CD14-positive monocyte (primary cell): ENCODE results near the gene KRTAP10-2. TPM values are rescaled to one million over a fixed set of nuclear protein-coding genes. Genes with fewer than 3 reads are reported as not detected.

Source experiments
- DNase-seq, 3 donors: peaks; one replicate each; pipeline ENCODE4 v3.0.0-alpha.2; 2011 to 2022
- H2AFZ ChIP-seq: 2 replicates; pipeline ENCODE4 v1.6.0; 2012; ENCODE audit warnings: mild to moderate bottlenecking, low read depth, low read length, inconsistent platforms; ENCODE audit not compliant: insufficient read depth, poor library complexity, severe bottlenecking
- H3K27ac ChIP-seq, 2 donors: 1 replicate in 1 of 2; 2 replicates in 1 of 2; pipeline ENCODE4 v1.5.1; 2012 to 2013; ENCODE audit warnings: low read length in 2 of 2, control low read depth in 1 of 2, inconsistent platforms in 1 of 2, low read depth in 1 of 2, mild to moderate bottlenecking in 1 of 2
- H3K27me3 ChIP-seq, 2 donors: one replicate each; pipeline versions ENCODE4 v1.6.0 to v1.6.1; 2011 to 2013; ENCODE audit warnings: low read length in 2 of 2; ENCODE audit not compliant: control insufficient read depth in 2 of 2, insufficient read depth in 2 of 2
- H3K36me3 ChIP-seq, 2 donors: replicated peaks in 1 of 2; 1 replicate in 1 of 2; 2 replicates in 1 of 2; pipeline versions ENCODE4 v1.5.1 to v1.6.1; 2012 to 2013; ENCODE audit warnings: low read length in 2 of 2, control low read depth in 1 of 2, inconsistent platforms in 1 of 2, mild to moderate bottlenecking in 1 of 2; ENCODE audit not compliant: insufficient read depth in 2 of 2, control insufficient read depth in 1 of 2
- H3K4me1 ChIP-seq, 2 donors: 1 replicate in 1 of 2; 2 replicates in 1 of 2; pipeline versions ENCODE4 v1.5.1 to v1.6.1; 2012 to 2013; ENCODE audit warnings: low read length in 2 of 2, control low read depth in 1 of 2, inconsistent platforms in 1 of 2, mild to moderate bottlenecking in 1 of 2, moderate library complexity in 1 of 2; ENCODE audit not compliant: insufficient read depth in 2 of 2, control insufficient read depth in 1 of 2
- H3K4me2 ChIP-seq: replicated peaks from 2 replicates; pipeline ENCODE3; 2012; ENCODE audit warnings: low read length, moderate library complexity, mild to moderate bottlenecking; ENCODE audit not compliant: poor library complexity, severe bottlenecking; ENCODE audit errors: extremely low read depth
- H3K4me3 ChIP-seq, 3 experiments: fragments of 200-600 bp in 1 of 3; sonication (generic) in 1 of 3; replicated peaks in 1 of 3; 1 replicate in 2 of 3; 2 replicates in 1 of 3; pipeline ENCODE4 v1.5.1; 2011 to 2013; ENCODE audit warnings: low read length in 3 of 3, mild to moderate bottlenecking in 3 of 3, control low read depth in 2 of 3, low read depth in 2 of 3, inconsistent platforms in 1 of 3, moderate library complexity in 1 of 3
- H3K79me2 ChIP-seq: 2 replicates; pipeline ENCODE4 v1.6.0; 2012; ENCODE audit warnings: mild to moderate bottlenecking, control low read depth, inconsistent platforms, low read length, moderate library complexity; ENCODE audit not compliant: insufficient read depth
- H3K9ac ChIP-seq: 2 replicates; pipeline ENCODE4 v1.6.0; 2017; ENCODE audit warnings: low read length, mild to moderate bottlenecking; ENCODE audit not compliant: insufficient read depth, poor library complexity, severe bottlenecking
- H3K9me3 ChIP-seq, 2 donors: replicated peaks in 1 of 2; 1 replicate in 1 of 2; 2 replicates in 1 of 2; pipeline versions ENCODE4 v1.5.1 to v1.6.1; 2012 to 2013; ENCODE audit warnings: low read length in 2 of 2, control low read depth in 1 of 2; ENCODE audit not compliant: control insufficient read depth in 1 of 2, insufficient read depth in 1 of 2
- H4K20me1 ChIP-seq: 2 replicates; pipeline ENCODE4 v1.6.0; 2012; ENCODE audit warnings: mild to moderate bottlenecking, low read length, control low read depth, moderate library complexity; ENCODE audit not compliant: insufficient read depth
- H3K27ac Mint-ChIP-seq, 7 donors: one replicate each; pipeline ENCODE4 v1.8.0; 2020; ENCODE audit warnings: mild to moderate bottlenecking in 7 of 7, mixed read lengths in 7 of 7, moderate library complexity in 6 of 7, inconsistent platforms in 2 of 7
- H3K27me3 Mint-ChIP-seq, 3 donors: one replicate each; pipeline ENCODE4 v1.8.0; 2021 to 2022; ENCODE audit warnings: low read depth in 3 of 3, mild to moderate bottlenecking in 3 of 3, mixed read lengths in 3 of 3, moderate library complexity in 3 of 3, inconsistent platforms in 1 of 3
- H3K36me3 Mint-ChIP-seq, 2 donors: one replicate each; pipeline ENCODE4 v1.8.0; 2020; ENCODE audit warnings: mixed read lengths in 2 of 2, inconsistent platforms in 1 of 2, mild to moderate bottlenecking in 1 of 2
- H3K4me1 Mint-ChIP-seq: one replicate; pipeline ENCODE4 v1.8.0; 2020; ENCODE audit warnings: mild to moderate bottlenecking, mixed read lengths
- H3K4me3 Mint-ChIP-seq, 2 donors: one replicate each; pipeline ENCODE4 v1.8.0; 2020; ENCODE audit warnings: mild to moderate bottlenecking in 2 of 2, mixed read lengths in 2 of 2, moderate library complexity in 1 of 2
- H3K9me3 Mint-ChIP-seq, 7 donors: one replicate each; pipeline ENCODE4 v1.8.0; 2020 to 2022; ENCODE audit warnings: mixed read lengths in 7 of 7, mild to moderate bottlenecking in 6 of 7, moderate library complexity in 6 of 7, inconsistent platforms in 2 of 7
- CTCF ChIP-seq: fragments of 200-600 bp; IDR thresholded peaks from one replicate; pipeline ENCODE4 v1.8.0; 2022; ENCODE audit warnings: antibody characterized with exemption, mild to moderate bottlenecking
- WGBS: methylation state at CpG from one replicate; pipeline ENCODE4 v1.1.5; 2013; ENCODE audit warnings: missing lambda C conversion rate; ENCODE audit not compliant: insufficient coverage; 5-methylcytosine and 5-hydroxymethylcytosine counted together
- intact Hi-C, 2 donors: fragments of 100-400 bp; cut with micrococcal nuclease; formaldehyde crosslinking; loops; one replicate each; pipeline versions ENCODE4 v1.15.0 to v1.15.1; 2023
- polyA plus RNA-seq, 3 donors: library from polyadenylated mRNA; depleted of rRNA in 1 of 3; unstranded in 2 of 3; stranded (reverse) in 1 of 3; fragments of 300-500 nt in 2 of 3; fragments of >200 nt in 1 of 3; fragmentation: Illumina TruSeq in 2 of 3; gene quantifications; 1 replicate in 2 of 3; 2 replicates in 1 of 3; pipeline ENCODE4 v1.2.3, GENCODE V29; 2012 to 2021

KRTAP10-2 gene
- polyA plus RNA-seq, 3 donors, result not detected

GRCh38 chr21:44555200-44555875, 4.0 kb upstream of the KRTAP10-2 start:
- no peaks in the 10 kb centered on the region for H3K4me1 ChIP-seq
- no peak overlapping the region for H3K27ac Mint-ChIP-seq
- no peak overlapping the region for H3K4me3 Mint-ChIP-seq
- H3K27me3 ChIP-seq, result no peaks in the 10 kb centered on the region
- peaks cover 8 to 21% (median 9%) of the 10 kb centered on the region in 3 donors for H3K27me3 Mint-ChIP-seq
- H3K9me3 ChIP-seq, result no peaks in the 10 kb centered on the region
- TF ChIP-seq CTCF, result no peak
- H3K27ac ChIP-seq, result no peak overlapping the region
- H3K36me3 Mint-ChIP-seq, result no peaks in the 10 kb centered on the region
- H4K20me1 ChIP-seq, result no peaks in the 10 kb centered on the region
- H3K9ac ChIP-seq, result no peak overlapping the region
- H3K79me2 ChIP-seq, result no peaks in the 10 kb centered on the region
- intact Hi-C loops, result no loop called here
- no peak for DNase-seq
- no peak overlapping the region for H2AFZ ChIP-seq
- H3K36me3 ChIP-seq, result no peaks in the 10 kb centered on the region
- no peak overlapping the region for H3K4me2 ChIP-seq
- 96% methylated on average over 8 of the region's 13 CpGs for WGBS
- H3K9me3 Mint-ChIP-seq, result peaks cover 0 to 13% (median 0%) of the 10 kb centered on the region in 7 donors
- no peaks in the 10 kb centered on the region for H3K4me1 Mint-ChIP-seq
- no peak overlapping the region for H3K4me3 ChIP-seq

- Histone ChIP-seq H3K27me3 (peaks cover 2% of the 10 kb centered on the region in 2 donors), H3K4me1 (no peaks in the 10 kb centered on the region), H4K20me1 (no peaks in the 10 kb centered on the region), H3K27ac (no peak overlapping the region), H3K9me3 (peaks cover 1 to 2% of the 10 kb centered on the region in 2 donors), H3K4me3 (no peak overlapping the region), H2AFZ (no peak overlapping the region), H3K4me2 (no peak overlapping the region), H3K36me3 (no peaks in the 10 kb centered on the region), H3K79me2 (no peaks in the 10 kb centered on the region), H3K9ac (no peak overlapping the region)
- no peak for DNase-seq
- Mint-ChIP-seq H3K27ac (no peak overlapping the region), H3K36me3 (no peaks in the 10 kb centered on the region), H3K9me3 (peaks cover 0 to 5% (median 2%) of the 10 kb centered on the region in 7 donors), H3K4me1 (no peaks in the 10 kb centered on the region), H3K4me3 (peak overlapping the region in 1 of 2 donors; percentile 31), H3K27me3 (peaks cover 13 to 39% (median 24%) of the 10 kb centered on the region in 3 donors)
- intact Hi-C loops, result no loop called here
- no peak for TF ChIP-seq CTCF
- WGBS, result 88% methylated on average over 13 of the region's 13 CpGs
Observed at GRCh38 chr21:44552681-44553080, 1.4 kb upstream of the KRTAP10-2 start.
